GM23338 (cell line): ENCODE data around the gene BCL2L2. TPM values are rescaled to one million over a fixed set of nuclear protein-coding genes. Genes with fewer than 3 reads are reported as not detected.

Experiments used
- ATAC-seq: fragments of 200-7000 bp; cut with Tn5 transposase; 3 replicates; pipeline ENCODE4 v1.9.1; 2020
- DNase-seq: peaks from one replicate; pipeline ENCODE4 v3.0.0-alpha.2; 2015; ENCODE audit warnings: low spot score
- H2AFZ ChIP-seq: fragments of 200-600 bp; sonication (generic); 2 replicates; pipeline ENCODE4 v1.8.0; 2016; ENCODE audit warnings: antibody characterized with exemption, mild to moderate bottlenecking, moderate library complexity
- H3F3A ChIP-seq: fragments of 200-600 bp; sonication (generic); replicated peaks from 2 replicates; pipeline ENCODE4 v1.8.0; 2017; ENCODE audit warnings: antibody characterized with exemption, mixed run types, low read depth
- H3K27ac ChIP-seq: fragments of 200-600 bp; sonication (generic); 2 replicates; pipeline ENCODE4 v1.6.1; 2016; ENCODE audit warnings: low read depth
- H3K27me3 ChIP-seq: fragments of 200-600 bp; sonication (generic); 2 replicates; pipeline ENCODE4 v1.8.0; 2016; ENCODE audit warnings: mild to moderate bottlenecking, mixed run types, moderate library complexity; ENCODE audit not compliant: insufficient read depth
- H3K36me3 ChIP-seq: fragments of 200-600 bp; sonication (generic); 2 replicates; pipeline ENCODE4 v1.8.0; 2016; ENCODE audit warnings: mild to moderate bottlenecking; ENCODE audit not compliant: insufficient read depth
- H3K4me1 ChIP-seq: fragments of 200-600 bp; sonication (generic); 2 replicates; pipeline ENCODE4 v1.8.0; 2016; ENCODE audit warnings: mild to moderate bottlenecking, moderate library complexity; ENCODE audit not compliant: insufficient read depth
- H3K4me2 ChIP-seq: fragments of 200-600 bp; sonication (generic); 2 replicates; pipeline ENCODE4 v1.7.1; 2017; ENCODE audit warnings: mixed run types
- H3K4me3 ChIP-seq: fragments of 200-600 bp; sonication (generic); 2 replicates; pipeline ENCODE4 v1.6.1; 2016; ENCODE audit warnings: mixed run types
- H3K79me2 ChIP-seq: fragments of 200-600 bp; sonication (generic); replicated peaks from 2 replicates; pipeline ENCODE4 v1.8.0; 2017; ENCODE audit warnings: mild to moderate bottlenecking; ENCODE audit not compliant: insufficient read depth
- H3K9me2 ChIP-seq: fragments of 200-600 bp; sonication (generic); 2 replicates; pipeline ENCODE4 v1.8.0; 2017; ENCODE audit not compliant: insufficient read depth
- H4K20me1 ChIP-seq: fragments of 200-600 bp; sonication (generic); replicated peaks from 2 replicates; pipeline ENCODE4 v1.8.0; 2017; ENCODE audit warnings: mild to moderate bottlenecking; ENCODE audit not compliant: insufficient read depth
- H3K27ac Mint-ChIP-seq: 2 replicates; pipeline ENCODE4 v1.8.0; 2020; ENCODE audit warnings: inconsistent platforms, mild to moderate bottlenecking, moderate library complexity, mixed read lengths
- H3K27me3 Mint-ChIP-seq: 3 replicates; pipeline ENCODE4 v1.8.0; 2022; ENCODE audit warnings: low read depth, mild to moderate bottlenecking, moderate library complexity, mixed read lengths, inconsistent platforms; ENCODE audit not compliant: insufficient read depth, poor library complexity
- H3K36me3 Mint-ChIP-seq: 3 replicates; pipeline ENCODE4 v1.8.0; 2021; ENCODE audit warnings: low read depth, mild to moderate bottlenecking, inconsistent platforms, moderate library complexity, mixed read lengths
- H3K4me1 Mint-ChIP-seq: 3 replicates; pipeline ENCODE4 v1.8.0; 2020; ENCODE audit warnings: mild to moderate bottlenecking, inconsistent platforms, mixed read lengths
- H3K4me3 Mint-ChIP-seq: 3 replicates; pipeline ENCODE4 v1.8.0; 2021; ENCODE audit warnings: moderate library complexity, mild to moderate bottlenecking, inconsistent platforms, mixed read lengths
- H3K9me3 Mint-ChIP-seq: 3 replicates; pipeline ENCODE4 v1.8.0; 2020; ENCODE audit warnings: moderate library complexity, mild to moderate bottlenecking, inconsistent platforms, mixed read lengths
- CREB1 ChIP-seq: fragments of 250-450 bp; sonication (Bioruptor Pico); IDR thresholded peaks from 2 replicates; pipeline ENCODE4 v1.5.0; 2020; ENCODE audit warnings: low read depth, mild to moderate bottlenecking, moderate library complexity
- CTCF ChIP-seq, 2 experiments: fragments of 200-600 bp in 1 of 2; sonication (generic) in 1 of 2; conservative IDR thresholded peaks; 2 replicates each; pipeline versions ENCODE4 v1.5.1 to v1.6.1; 2016 to 2017; ENCODE audit warnings: antibody characterized with exemption in 2 of 2, low read depth in 2 of 2, mild to moderate bottlenecking in 2 of 2, moderate library complexity in 1 of 2
- EZH2 ChIP-seq: fragments of 200-600 bp; sonication (generic); IDR thresholded peaks from one replicate; pipeline ENCODE4 v1.8.0; 2017; ENCODE audit warnings: antibody characterized with exemption, mild to moderate bottlenecking, low read depth; ENCODE audit not compliant: unreplicated experiment
- EZH2phosphoT487 ChIP-seq: fragments of 200-600 bp; sonication (generic); IDR thresholded peaks from one replicate; pipeline ENCODE4 v1.8.1; 2018; ENCODE audit warnings: antibody characterized with exemption; ENCODE audit not compliant: unreplicated experiment
- JUNB ChIP-seq: IDR thresholded peaks from one replicate; pipeline ENCODE4 v1.6.1; 2016; ENCODE audit warnings: antibody characterized with exemption; ENCODE audit not compliant: unreplicated experiment
- NANOG ChIP-seq: IDR thresholded peaks from 2 replicates; pipeline ENCODE4 v1.6.1; 2016; ENCODE audit warnings: antibody characterized with exemption, borderline replicate concordance
- POLR2AphosphoS5 ChIP-seq: IDR thresholded peaks from 2 replicates; pipeline ENCODE4 v1.6.1; 2016; ENCODE audit warnings: antibody characterized with exemption, low read depth
- REST ChIP-seq: IDR thresholded peaks from one replicate; pipeline ENCODE4 v1.6.1; 2018; ENCODE audit warnings: antibody characterized with exemption; ENCODE audit not compliant: unreplicated experiment
- STAT1 ChIP-seq: IDR thresholded peaks from one replicate; pipeline ENCODE4 v1.6.1; 2016; ENCODE audit warnings: antibody characterized with exemption; ENCODE audit not compliant: unreplicated experiment
- ZNF114 ChIP-seq: fragments of 250-450 bp; sonication (Bioruptor Pico); IDR thresholded peaks from 2 replicates; pipeline ENCODE4 v1.5.0; 2020; ENCODE audit warnings: mild to moderate bottlenecking, moderate library complexity
- ZNF331 ChIP-seq: fragments of 250-450 bp; sonication (Bioruptor Pico); IDR thresholded peaks from 2 replicates; pipeline ENCODE4 v1.5.0; 2020; ENCODE audit warnings: low read depth, mild to moderate bottlenecking, moderate library complexity
- polyA plus RNA-seq: library from polyadenylated mRNA; unstranded; fragments of >200 nt; fragmentation: Nextera tagmentation; extraction: Ambion mirVana; gene quantifications from 2 replicates; pipeline ENCODE4 v1.2.1, GENCODE V29; 2016
- total RNA-seq: library from RNA; depleted of rRNA; stranded (reverse); fragments of >200 nt; shearing (Covaris generic); gene quantifications from 2 replicates; pipeline ENCODE4 v1.2.3, GENCODE V29; 2014
- TF ChIP-seq, protein P1 (sequence below): IDR thresholded peaks from 2 replicates; pipeline ENCODE4 v1.6.1; 2016; ENCODE audit warnings: antibody characterized with exemption
- TF ChIP-seq, protein P2 (sequence below): fragments of 250-450 bp; sonication (Bioruptor Pico); IDR thresholded peaks from 2 replicates; pipeline ENCODE4 v1.5.0; 2020; ENCODE audit warnings: mild to moderate bottlenecking, moderate library complexity

The BCL2L2 gene
- total and polyA plus RNA-seq, 2 experiments from 2014 or later, result 3.5 to 12.3 TPM

GRCh38 chr14:23324455-23324846 is 17.8 kb downstream of the BCL2L2 start:
- peaks cover 26% of the 10 kb centered on the region for H3K4me1 Mint-ChIP-seq
- no peak overlapping the region; the same call in 1 of the 2 replicates for H3K27ac Mint-ChIP-seq
- ATAC-seq (no peak), DNase-seq (no peak)
- Histone ChIP-seq H3K79me2 (peaks cover 21% of the 10 kb centered on the region), H3K9me2 (peaks cover 7% of the 10 kb centered on the region; the same call in 1 of the 2 replicates), H3K36me3 (peaks cover 28% of the 10 kb centered on the region), H3K4me1 (peaks cover 10% of the 10 kb centered on the region), H3K4me3 (no peak overlapping the region), H3K27ac (peak overlapping the region; percentile 28; the same call in 1 of the 2 replicates), H4K20me1 (peaks cover 9% of the 10 kb centered on the region; the same call in 1 of the 2 replicates), H3K27me3 (no peaks in the 10 kb centered on the region), H2AFZ (no peak overlapping the region), H3F3A (peaks cover 41% of the 10 kb centered on the region), H3K4me2 (no peak overlapping the region)
- H3K36me3 Mint-ChIP-seq, result peaks cover 45% of the 10 kb centered on the region
- H3K4me3 Mint-ChIP-seq, result no peak overlapping the region
- H3K9me3 Mint-ChIP-seq, result no peaks in the 10 kb centered on the region
- H3K27me3 Mint-ChIP-seq, result peaks cover 11% of the 10 kb centered on the region
- TF ChIP-seq EZH2 (no peak), POLR2AphosphoS5 (no peak), ZNF114 (CRISPR knock-in tag) (no peak), ZNF331 (CRISPR knock-in tag) (no peak), CREB1 (CRISPR knock-in tag) (no peak), NANOG (no peak), CTCF (conservative IDR thresholded peaks at IDR 0.05; ENCODE audit: low read depth in 2 of 2) (no peak), REST (no peak), EZH2phosphoT487 (no peak), JUNB (no peak), STAT1 (no peak)
- TF ChIP-seq, protein P1, sequence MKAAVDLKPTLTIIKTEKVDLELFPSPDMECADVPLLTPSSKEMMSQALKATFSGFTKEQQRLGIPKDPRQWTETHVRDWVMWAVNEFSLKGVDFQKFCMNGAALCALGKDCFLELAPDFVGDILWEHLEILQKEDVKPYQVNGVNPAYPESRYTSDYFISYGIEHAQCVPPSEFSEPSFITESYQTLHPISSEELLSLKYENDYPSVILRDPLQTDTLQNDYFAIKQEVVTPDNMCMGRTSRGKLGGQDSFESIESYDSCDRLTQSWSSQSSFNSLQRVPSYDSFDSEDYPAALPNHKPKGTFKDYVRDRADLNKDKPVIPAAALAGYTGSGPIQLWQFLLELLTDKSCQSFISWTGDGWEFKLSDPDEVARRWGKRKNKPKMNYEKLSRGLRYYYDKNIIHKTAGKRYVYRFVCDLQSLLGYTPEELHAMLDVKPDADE, result no peak
- TF ChIP-seq, protein P2, sequence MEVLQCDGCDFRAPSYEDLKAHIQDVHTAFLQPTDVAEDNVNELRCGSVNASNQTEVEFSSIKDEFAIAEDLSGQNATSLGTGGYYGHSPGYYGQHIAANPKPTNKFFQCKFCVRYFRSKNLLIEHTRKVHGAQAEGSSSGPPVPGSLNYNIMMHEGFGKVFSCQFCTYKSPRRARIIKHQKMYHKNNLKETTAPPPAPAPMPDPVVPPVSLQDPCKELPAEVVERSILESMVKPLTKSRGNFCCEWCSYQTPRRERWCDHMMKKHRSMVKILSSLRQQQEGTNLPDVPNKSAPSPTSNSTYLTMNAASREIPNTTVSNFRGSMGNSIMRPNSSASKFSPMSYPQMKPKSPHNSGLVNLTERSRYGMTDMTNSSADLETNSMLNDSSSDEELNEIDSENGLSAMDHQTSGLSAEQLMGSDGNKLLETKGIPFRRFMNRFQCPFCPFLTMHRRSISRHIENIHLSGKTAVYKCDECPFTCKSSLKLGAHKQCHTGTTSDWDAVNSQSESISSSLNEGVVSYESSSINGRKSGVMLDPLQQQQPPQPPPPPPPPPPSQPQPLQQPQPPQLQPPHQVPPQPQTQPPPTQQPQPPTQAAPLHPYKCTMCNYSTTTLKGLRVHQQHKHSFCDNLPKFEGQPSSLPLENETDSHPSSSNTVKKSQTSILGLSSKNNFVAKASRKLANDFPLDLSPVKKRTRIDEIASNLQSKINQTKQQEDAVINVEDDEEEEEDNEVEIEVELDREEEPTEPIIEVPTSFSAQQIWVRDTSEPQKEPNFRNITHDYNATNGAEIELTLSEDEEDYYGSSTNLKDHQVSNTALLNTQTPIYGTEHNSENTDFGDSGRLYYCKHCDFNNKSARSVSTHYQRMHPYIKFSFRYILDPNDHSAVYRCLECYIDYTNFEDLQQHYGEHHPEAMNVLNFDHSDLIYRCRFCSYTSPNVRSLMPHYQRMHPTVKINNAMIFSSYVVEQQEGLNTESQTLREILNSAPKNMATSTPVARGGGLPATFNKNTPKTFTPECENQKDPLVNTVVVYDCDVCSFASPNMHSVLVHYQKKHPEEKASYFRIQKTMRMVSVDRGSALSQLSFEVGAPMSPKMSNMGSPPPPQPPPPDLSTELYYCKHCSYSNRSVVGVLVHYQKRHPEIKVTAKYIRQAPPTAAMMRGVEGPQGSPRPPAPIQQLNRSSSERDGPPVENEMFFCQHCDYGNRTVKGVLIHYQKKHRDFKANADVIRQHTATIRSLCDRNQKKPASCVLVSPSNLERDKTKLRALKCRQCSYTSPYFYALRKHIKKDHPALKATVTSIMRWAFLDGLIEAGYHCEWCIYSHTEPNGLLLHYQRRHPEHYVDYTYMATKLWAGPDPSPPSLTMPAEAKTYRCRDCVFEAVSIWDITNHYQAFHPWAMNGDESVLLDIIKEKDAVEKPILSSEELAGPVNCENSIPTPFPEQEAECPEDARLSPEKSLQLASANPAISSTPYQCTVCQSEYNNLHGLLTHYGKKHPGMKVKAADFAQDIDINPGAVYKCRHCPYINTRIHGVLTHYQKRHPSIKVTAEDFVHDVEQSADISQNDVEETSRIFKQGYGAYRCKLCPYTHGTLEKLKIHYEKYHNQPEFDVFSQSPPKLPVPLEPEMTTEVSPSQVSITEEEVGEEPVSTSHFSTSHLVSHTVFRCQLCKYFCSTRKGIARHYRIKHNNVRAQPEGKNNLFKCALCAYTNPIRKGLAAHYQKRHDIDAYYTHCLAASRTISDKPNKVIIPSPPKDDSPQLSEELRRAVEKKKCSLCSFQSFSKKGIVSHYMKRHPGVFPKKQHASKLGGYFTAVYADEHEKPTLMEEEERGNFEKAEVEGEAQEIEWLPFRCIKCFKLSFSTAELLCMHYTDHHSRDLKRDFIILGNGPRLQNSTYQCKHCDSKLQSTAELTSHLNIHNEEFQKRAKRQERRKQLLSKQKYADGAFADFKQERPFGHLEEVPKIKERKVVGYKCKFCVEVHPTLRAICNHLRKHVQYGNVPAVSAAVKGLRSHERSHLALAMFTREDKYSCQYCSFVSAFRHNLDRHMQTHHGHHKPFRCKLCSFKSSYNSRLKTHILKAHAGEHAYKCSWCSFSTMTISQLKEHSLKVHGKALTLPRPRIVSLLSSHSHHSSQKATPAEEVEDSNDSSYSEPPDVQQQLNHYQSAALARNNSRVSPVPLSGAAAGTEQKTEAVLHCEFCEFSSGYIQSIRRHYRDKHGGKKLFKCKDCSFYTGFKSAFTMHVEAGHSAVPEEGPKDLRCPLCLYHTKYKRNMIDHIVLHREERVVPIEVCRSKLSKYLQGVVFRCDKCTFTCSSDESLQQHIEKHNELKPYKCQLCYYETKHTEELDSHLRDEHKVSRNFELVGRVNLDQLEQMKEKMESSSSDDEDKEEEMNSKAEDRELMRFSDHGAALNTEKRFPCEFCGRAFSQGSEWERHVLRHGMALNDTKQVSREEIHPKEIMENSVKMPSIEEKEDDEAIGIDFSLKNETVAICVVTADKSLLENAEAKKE (CRISPR knock-in tag), result no peak
